SK-N-SH treated with all-trans-retinoic acid at 6 μM for 48 hours (cell line): ENCODE results near the gene CYB5A.

ENCODE experiments used
- ZFP30 ChIP-seq: fragments of 450-650 bp; formaldehyde crosslinking; IDR thresholded peaks from 2 replicates; pipeline ENCODE4 v1.5.0; 2022; ENCODE audit warnings: mild to moderate bottlenecking, moderate library complexity
- ZNF565 ChIP-seq: fragments of 450-650 bp; formaldehyde crosslinking; conservative IDR thresholded peaks from 2 replicates; pipeline ENCODE4 v1.5.0; 2020; ENCODE audit warnings: low read depth, mild to moderate bottlenecking, moderate library complexity
- ZNF70 ChIP-seq: fragments of 450-650 bp; formaldehyde crosslinking; IDR thresholded peaks from 2 replicates; pipeline ENCODE4 v1.5.0; 2020; ENCODE audit warnings: mild to moderate bottlenecking, moderate library complexity
- TF ChIP-seq, protein P1 (sequence below): fragments of 250-450 bp; sonication (Bioruptor Pico); IDR thresholded peaks from 2 replicates; pipeline ENCODE4 v1.8.0; 2020; ENCODE audit warnings: mild to moderate bottlenecking, moderate library complexity, borderline replicate concordance
- TF ChIP-seq, protein P2 (sequence below): fragments of 250-450 bp; sonication (Bioruptor Pico); IDR thresholded peaks from 2 replicates; pipeline ENCODE4 v1.5.1; 2020; ENCODE audit warnings: low read depth, mild to moderate bottlenecking, moderate library complexity

DNA sequence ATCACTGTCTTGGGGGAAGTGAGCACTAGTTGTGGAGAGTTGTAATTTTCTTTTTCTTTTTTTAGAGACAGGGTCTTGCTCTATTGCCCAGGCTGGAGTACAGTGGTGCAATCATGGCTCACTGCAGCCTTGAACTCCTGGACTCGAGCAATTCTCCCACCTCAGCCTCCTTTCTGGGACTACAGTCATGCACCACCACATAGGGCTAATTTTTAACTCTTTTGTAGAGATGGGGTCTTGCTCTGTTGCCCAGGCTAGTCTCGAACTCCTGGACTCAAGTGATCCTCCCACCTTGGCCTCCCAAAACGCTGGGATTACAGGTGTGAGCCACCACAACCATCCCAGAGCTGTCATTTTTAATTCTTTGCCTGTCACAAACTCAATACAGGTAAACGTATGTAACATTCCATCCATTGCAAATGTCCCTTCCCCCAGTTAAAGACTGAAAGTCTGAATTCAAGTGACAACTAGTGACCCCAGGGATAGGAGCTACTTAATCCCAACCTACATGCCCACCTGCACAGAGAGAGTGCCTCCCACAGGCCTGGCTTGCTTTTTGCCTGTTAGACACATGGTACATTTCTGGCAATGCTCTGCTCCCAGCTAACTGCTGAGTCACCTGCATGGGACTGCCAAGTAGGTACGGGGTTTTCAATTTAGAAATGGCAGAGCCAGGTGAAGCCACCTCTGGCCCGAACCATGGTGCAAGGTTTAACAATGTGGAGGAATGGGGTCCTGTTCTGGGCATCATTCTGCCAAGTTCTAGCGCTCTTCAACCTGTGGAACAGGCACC lies 60.6 kb downstream of the CYB5A start:
- TF ChIP-seq ZNF70 (CRISPR knock-in tag) (no peak), ZFP30 (CRISPR knock-in tag) (no peak), ZNF565 (CRISPR knock-in tag) (no peak)
- TF ChIP-seq, protein P1, sequence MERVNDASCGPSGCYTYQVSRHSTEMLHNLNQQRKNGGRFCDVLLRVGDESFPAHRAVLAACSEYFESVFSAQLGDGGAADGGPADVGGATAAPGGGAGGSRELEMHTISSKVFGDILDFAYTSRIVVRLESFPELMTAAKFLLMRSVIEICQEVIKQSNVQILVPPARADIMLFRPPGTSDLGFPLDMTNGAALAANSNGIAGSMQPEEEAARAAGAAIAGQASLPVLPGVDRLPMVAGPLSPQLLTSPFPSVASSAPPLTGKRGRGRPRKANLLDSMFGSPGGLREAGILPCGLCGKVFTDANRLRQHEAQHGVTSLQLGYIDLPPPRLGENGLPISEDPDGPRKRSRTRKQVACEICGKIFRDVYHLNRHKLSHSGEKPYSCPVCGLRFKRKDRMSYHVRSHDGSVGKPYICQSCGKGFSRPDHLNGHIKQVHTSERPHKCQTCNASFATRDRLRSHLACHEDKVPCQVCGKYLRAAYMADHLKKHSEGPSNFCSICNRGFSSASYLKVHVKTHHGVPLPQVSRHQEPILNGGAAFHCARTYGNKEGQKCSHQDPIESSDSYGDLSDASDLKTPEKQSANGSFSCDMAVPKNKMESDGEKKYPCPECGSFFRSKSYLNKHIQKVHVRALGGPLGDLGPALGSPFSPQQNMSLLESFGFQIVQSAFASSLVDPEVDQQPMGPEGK (CRISPR knock-in tag), result no peak
- TF ChIP-seq, protein P2, sequence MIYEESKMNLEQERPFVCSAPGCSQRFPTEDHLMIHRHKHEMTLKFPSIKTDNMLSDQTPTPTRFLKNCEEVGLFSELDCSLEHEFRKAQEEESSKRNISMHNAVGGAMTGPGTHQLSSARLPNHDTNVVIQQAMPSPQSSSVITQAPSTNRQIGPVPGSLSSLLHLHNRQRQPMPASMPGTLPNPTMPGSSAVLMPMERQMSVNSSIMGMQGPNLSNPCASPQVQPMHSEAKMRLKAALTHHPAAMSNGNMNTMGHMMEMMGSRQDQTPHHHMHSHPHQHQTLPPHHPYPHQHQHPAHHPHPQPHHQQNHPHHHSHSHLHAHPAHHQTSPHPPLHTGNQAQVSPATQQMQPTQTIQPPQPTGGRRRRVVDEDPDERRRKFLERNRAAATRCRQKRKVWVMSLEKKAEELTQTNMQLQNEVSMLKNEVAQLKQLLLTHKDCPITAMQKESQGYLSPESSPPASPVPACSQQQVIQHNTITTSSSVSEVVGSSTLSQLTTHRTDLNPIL (CRISPR knock-in tag), result no peak
